GM18520 (cell line): Measurements from ENCODE around the gene NUBP1.

ENCODE experiments used
- ATAC-seq: cut with Tn5 transposase; IDR thresholded peaks from one replicate; pipeline ENCODE4 v1.9.1; 2021; ENCODE audit not compliant: unreplicated experiment

NUBP1 gene

DNA sequence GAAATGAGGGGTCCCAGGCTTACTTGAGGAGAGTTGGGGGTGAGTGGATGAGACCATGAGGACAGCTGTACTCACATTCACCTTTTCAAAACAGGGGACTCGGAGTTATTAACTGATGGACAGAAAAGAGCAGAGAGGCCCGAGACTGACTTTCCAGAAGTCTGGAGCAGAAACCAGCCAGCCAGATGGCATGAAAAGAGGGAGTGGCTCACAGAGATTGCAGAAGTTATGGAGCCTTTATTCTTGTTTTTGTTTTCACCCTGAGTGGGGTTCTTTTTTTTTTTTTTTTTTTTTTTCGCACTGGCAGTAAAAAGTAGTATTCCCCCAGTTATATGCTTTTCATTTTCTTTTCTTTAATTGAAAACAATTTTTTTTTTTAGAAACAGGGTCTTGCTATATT, 56.1 kb downstream of the NUBP1 start:
- ATAC-seq, result no peak

GRCh38 chr16:10805334-10805733, 61.7 kb downstream of the NUBP1 start:
- no peak for ATAC-seq

GRCh38 chr16:10806698-10807097, 63.1 kb downstream of the NUBP1 start:
- ATAC-seq, result no peak

- no peak for ATAC-seq
Observed at GRCh38 chr16:10808218-10808617, 64.6 kb downstream of the NUBP1 start.

- no peak for ATAC-seq
Observed at GRCh38 chr16:10808850-10809249, 65.2 kb downstream of the NUBP1 start.

DNA sequence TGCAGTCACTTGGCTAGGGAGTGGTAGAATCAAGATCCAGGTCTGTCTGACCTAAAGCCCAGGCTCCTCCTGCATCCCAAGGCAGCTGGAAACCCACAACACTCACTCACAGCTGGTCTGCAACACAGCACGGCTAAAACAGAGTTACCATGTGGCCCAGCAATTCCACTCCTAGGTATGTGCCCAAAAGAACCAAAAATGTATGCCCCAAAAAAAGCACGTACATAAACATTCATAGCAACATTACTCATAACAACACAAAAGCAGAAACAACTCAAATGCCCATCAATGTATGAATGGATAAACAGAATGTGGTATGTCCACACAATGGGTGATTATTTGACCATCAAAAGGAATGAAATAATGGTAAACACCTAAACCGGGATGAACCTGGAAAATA, 66.1 kb downstream of the NUBP1 start:
- no peak for ATAC-seq

DNA sequence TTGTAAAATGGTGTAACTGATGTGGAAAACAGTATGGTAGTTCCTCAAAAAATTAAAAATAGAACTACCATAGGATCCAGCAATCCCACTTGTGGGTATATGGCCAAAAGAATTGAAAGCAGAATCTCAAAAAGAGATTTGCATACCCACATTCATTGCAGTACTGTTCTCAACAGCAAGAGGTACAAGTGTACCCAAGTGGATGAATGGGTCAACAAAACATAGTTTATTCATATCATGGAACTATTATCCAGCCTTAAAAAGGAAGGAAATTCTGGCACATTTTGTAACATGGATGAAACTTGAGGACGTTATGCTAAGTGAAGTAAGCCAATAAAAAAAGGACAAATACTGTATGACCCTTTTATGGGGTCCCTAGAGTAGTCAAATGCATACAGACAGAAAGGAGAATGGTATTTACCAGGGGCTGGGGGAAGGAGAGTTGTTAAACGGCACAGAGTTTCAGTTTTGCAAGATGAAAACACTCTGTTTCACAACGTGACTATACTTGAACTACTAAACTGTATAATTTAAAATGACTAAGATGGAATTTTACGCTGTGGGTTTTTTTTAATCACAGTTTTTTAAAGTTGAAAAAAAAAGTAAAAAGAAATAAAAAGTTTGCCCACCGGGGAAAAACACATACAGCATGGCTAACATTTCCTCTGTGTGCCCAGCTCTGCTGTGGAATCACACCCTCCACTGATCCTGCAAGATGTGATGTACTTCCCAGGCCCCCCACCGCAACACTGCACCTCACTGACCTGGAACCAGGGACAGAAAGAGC, 68.9 kb downstream of the NUBP1 start:
- ATAC-seq, result peak; percentile 64

GRCh38 chr16:10813099-10813455, 69.4 kb downstream of the NUBP1 start:
- no peak for ATAC-seq

- ATAC-seq, result no peak
Observed at GRCh38 chr16:10817514-10817913, 73.9 kb downstream of the NUBP1 start.

DNA sequence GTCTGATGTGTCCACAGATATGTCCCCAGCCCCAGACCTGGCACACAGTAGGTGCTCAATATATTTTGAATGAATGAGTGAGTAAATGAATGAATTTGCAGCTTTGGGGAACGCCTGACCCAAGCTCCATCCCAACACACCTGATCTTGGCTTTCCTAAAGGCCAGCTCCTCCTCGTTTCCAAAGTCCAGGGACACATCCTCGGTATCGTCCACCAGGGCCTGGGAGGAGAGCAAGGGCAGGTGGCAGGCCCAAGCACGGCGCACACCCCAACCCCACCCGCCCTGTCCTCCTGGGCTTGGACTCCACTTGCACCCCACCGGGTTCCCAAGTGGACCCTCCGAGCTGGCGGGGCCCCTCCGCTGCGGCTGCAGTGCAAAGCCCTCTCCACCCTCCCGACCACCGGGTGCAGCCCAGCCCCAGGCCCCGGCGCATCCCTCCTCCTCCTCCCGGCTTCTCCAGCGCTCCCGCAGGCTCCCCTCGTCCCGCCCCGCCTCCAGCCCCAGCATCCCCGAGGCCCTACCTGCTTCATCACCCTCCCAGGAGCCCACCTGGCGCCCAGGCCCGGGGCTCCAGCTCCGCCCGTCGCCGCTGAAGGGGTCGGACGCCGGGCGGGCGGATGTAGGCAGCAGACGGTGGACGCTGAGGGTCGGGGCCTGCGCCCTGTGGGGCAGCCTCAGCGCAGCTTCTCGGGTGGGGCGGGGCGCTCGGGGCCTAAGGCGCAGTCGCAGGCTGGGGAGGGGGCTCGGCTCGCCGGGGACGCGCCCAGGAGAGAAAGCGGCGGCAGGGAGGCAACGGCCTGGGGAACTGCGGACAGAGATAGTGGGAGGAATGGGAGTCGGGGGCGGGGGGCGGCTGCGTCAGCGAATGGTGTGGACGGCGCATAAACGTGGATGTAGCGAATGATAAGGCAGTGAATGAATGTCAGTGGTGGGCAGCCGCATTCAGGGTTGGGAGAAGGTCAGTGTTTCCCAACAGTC, 74.6 kb downstream of the NUBP1 start, which contains the start of gene TVP23A:
Gene TVP23A, minus strand, starts transcription at position 832 of the 979 bp plus-strand sequence. Its CDS starts 301 bp downstream, at position 531.
- no peak for ATAC-seq
